GM19463 (cell line): ENCODE data around the gene SEMA6D.
"Not testable (repeated sequence)": the region's sequence is repeated elsewhere in the genome, so short reads cannot be mapped to it uniquely, and the experiment has no call there.

Source experiments
- ATAC-seq: cut with Tn5 transposase; IDR thresholded peaks from one replicate; pipeline ENCODE4 v1.9.1; 2021; ENCODE audit warnings: mild to moderate bottlenecking, moderate library complexity; ENCODE audit not compliant: unreplicated experiment

The SEMA6D gene

DNA sequence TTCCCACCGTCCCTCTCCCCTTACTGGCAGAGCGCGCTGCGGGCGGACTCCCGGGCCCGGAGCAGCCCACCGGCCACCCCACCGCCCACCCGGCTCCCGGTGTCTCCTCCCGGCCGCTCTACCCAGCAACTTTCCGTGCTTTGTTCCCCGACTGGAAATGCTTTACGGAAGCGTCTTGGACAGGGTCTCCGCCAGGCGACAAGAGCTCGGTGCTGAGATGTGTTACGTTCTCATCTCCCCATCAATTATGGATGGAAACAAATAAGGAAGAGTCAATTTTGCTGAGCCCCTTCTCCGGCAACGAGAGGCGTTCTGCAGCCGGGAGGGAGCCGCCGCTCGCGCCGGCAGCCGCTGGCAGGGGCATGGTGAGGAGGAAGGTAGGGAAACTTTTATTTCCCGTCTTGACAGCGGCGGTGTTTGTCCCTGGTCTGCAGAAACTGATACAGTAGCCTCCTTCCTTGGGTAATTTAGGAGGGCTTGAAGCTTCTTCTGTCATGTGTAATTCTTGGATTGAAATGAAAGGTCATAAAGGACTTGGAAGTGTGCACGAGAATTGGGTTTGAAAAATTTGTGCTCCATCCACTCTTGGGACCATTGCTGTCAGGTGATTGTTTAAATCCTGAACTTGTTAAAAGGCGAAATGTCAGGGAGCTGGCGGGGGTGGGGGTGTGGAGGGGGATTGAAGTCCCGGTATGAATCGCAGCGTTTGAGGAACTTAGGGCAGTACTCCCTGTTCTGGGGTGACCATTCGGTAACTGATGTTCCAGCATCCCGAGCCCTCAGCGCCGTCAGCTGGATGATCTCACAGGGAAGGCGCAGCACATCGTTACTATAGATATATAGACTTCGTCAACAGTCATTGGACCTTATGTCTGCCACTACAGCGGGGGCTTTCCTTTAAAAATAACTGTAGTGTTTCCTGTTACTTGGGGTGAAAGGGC is 1.5 kb downstream of the SEMA6D start:
- ATAC-seq = no peak

DNA sequence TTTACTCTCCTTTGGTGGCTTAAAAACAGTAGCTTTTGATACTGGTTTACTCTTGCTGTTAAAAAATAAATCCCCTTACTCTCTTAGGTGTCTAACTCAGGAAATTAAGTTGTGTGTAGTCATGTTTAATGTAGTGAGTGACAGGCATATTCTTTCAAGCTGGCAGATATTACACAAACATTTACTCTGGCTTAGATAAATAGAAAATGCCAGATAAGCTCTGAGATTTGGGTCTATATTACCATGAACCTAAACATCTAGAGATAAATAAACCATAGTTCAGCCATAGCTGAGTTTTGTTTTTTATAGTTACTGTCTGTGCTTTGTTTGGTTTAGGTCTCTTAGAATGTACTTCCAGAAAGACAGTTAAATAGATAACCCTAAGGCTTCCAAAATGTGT is 2.4 kb downstream of the SEMA6D start:
- ATAC-seq = no peak

DNA sequence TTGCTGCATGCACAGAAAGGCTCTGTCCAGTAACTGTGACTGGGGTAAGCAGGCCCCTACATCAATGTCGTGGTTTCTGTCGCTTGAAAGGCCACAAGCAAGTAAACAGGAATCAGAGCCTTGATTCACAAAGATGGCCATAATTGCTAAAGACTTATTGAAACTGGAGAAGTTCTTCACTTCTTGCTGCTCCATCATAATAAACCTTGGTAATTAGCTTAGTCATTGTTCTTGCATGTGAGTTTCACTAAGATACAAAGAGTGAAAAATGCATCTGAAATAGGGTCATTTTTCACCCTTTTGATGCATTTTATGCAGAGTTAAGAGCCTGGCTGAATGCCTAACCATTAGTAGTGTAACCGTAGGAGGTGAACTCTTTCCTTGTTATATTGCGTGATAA is 3.2 kb downstream of the SEMA6D start:
- ATAC-seq = no peak

DNA sequence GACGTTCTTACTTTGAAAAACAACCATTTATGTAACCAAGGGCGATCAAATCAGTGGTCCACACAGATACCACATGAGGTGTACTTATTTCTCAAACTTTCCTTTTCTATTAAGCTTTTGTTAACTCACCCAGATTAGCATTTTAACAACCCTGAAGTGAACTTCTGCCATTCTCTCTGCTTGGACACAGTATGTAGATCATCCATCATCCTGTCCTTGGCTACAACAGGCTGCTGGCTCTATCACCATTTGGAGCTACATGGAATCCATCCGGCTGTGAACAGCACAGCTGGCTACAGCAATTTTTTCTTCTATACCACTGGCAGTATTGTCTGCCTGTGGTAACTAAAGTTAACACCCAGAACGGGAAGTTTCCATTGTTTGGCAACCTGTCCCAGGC is 4.4 kb downstream of the SEMA6D start:
- no peak for ATAC-seq

DNA sequence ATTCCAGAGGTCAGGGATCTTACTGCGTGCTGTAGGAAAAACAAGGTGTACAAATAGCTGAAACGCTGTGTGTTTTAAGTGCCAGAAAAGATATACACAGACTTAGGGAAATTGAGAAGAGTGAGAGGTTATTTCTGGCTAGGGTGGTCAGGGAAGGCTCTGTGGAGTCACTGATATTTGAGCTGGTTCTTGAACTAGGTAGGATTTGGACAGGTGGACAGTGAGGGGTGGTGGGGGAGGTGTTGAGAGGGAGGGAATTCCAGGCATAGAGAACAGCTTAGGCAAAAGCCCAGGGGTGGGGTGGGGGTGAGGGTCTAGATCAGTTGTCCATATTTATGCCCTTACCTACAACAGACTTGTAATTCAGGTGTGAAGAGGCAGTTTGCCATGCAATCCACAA is 7.0 kb downstream of the SEMA6D start:
- no peak for ATAC-seq

DNA sequence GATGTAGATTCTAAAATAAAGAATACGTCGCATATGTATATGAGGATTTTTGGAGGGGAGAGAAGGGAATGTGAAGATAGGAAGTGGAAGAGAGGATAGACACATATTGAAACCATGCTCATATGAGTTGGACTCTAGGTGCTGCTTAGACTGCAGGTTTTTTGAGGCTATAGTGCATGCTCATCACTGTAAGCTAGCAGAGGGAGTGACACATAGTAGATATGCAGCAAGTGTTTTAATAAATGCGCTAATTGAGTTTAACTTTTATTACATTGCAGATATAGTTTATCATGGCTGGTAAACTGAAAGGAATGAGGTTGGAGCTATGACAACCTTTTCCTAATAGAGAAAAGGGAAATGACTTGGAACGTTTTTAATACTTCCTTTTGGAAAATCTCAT is 7.7 kb downstream of the SEMA6D start:
- no peak for ATAC-seq

DNA sequence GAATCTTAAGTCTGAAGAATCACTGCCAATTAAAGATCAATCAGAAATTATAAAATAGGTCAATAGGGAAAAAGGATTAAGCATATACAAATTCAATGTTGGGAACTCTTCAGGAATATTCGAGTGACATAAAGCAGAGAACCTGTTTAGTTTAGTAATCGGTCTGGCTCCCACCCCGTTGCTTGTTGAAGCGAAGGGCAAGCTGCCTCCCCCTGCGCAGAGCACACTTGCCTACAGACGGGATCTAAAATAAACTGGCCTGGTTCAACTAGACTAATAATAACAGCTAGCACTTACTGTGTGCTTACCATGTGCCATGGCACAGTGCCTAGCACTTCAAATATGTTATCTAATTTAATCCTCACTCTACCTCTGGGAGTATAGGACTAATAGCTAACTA is 8.6 kb downstream of the SEMA6D start:
- no peak for ATAC-seq

DNA sequence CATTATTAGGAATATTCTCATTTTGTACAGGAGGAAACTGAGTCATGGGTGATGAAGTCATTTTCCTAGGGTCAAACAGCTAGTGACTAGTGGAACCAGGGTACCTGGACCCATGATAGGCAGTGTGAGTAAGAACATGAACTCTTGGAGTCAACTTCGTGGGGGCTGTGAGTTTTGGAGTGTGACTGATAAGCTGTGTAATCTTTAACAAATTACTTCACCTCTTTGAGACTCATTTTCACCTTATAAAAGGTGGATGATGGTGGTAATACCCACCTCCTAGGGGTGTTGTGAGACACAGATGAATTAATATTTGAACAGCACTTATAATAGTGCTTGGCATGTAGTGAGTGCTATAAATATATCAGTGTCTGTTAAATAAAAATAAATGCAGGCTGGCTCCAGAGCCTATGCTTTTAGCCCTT is 9.1 kb downstream of the SEMA6D start:
- ATAC-seq = no peak

DNA sequence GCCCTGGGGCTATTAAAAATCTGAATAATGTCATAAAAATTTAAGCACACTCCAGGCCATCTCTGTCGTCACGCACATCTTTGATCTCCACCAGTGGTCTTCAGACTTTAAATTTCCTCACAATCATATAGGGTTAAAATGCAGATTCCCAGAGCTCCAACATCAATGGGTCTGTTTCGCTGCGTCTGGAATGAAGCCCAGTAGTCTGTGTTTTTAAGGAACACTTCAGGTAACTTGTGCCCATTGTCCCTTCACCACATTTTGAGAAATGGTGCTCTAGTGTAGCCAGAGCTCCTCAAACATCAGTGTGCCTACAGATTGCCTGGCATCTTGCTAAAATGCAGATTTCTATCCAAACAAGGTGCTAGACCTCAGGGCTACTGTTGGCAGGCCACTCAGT is 9.8 kb downstream of the SEMA6D start:
- ATAC-seq = no peak

DNA sequence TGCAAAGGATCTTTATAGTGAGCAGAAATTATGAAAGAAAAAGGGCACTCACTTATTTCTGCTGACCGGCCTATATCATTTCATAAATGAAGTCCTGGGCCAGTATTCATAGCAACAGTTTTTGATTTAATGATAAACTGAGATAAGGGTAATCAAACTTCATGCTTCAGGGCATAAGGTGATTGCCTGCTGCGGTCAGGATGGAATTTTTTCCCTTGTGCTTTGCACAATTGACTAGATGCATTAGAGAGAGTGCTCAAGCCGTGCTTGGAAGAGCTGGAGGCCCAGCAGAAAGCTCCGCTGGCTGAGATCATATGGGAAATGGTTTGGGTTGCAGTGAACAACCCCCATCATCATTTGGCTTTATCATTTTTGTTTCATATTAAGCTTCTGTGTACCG is 10.4 kb downstream of the SEMA6D start:
- ATAC-seq = no peak

DNA sequence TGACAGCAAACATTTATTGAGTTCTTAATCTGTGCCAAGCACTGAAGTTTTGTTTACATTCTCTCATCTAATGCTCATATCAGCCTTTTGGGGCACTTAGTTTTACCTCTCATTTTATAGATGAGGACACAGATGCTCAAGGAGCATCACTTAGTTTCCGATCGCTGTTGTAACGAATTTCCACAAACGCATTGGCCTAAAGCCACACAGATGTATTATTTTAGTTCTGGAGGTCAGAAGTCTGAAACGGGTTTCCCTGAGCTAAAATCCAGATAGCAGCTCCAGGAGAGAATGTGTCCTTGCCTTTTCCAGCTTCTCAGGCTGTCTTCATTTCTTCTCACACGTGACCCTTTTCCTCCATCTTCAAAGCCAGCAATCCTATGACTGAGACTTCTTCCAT is 11.1 kb downstream of the SEMA6D start:
- no peak for ATAC-seq

DNA sequence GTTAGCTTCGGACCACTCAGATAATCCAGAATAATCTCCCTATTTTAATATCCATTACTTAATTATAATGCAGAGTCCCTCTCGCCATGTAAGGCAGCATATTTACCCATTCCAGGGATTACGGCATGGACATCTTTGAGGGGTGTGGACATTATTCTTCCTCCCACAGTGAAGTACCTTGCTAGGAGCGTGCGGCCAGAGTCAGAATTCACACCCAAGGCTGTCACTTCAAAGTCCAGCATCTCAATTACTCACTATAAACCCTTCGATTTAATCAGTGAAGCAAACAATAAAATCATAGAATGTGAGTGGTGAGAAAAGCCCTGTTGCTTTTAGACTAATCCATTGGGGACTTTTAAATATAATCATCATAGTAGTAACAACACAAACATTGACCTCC is 11.6 kb downstream of the SEMA6D start:
- ATAC-seq = no peak

DNA sequence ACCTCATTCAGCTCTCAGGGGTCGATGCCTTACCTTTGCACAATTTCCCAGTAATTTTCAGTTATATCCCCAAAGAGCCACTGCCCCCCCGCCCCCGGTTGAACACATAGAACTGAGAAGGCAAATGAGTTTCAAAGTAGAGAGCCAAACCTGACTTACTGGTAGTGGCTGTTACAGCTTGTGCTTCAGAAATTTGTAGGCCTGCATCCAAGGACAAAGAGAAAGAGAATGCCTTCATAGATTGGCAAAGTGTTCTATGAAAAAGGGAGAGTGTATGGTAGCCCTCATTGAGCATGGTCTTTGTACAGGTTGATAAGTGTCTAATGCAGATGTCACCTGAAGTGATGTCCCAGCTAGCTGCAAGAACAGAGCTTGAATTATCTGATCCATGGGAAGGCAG is 13.9 kb downstream of the SEMA6D start:
- ATAC-seq = no peak

DNA sequence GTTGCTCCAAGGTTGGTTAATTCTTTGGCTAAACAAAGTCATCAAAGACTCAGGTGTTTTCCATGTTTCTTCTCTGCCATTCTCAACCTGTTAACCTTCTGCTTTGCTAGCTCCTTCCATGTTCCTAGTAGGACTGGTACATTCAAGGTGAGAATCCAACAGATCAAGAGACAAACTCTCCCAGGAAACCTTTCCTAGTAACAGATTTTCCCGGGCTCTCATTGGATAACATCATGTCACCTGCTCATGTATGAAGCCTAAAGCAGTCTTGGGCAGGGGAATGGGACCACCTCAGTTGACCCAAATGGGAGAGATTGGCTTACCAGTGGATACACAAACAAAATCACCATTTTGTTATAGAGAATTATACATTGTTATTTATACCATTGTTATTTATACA is 14.9 kb downstream of the SEMA6D start:
- no peak for ATAC-seq

DNA sequence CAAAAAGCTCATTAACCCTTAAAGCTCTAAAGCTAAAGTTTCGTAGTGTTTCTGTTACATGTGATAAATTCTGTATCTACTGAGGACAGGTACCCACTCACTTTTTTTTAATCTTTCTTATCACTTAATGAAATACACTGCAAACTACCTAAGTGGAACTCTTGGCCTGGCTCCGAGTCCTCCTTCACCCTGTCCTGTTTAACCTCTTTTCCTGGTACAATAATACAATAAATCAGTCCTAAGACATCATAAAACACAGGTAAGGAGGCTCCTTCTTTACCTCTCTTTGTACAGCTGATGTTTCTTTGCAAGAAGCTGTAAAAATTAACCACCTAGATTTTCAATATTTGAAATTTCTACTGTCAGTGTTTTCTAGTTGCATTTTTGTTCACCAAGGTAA is 15.8 kb downstream of the SEMA6D start:
- ATAC-seq = no peak

DNA sequence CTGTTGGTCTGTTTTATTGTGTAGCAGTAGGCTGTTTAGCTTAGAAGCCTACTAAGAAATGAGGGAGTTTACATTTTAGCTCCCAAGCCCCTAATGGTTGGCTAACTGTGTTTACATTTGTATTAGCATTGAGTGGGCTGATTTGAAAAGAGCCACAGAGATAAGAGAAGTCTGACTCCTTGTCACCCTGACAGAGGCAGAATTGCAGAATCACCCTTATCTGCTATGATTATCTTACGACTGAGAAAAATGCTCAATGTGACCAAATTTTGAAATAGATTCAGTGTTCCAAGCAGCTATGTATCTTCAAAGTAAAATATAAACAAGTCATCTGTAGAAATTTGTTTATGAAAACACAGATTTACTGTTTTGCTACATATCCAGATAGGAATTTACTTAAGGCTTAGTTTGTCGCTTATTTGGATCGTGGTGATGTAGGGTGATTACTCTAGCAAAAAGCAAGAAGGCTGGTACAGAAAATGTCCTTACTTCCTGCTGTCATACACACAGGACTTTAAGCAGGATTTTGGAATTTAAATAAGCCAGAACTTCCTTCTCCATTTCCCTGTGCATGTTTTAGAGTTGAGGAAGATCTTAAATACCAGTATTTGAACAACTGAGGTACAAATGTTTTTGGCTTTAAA is 19.0 kb downstream of the SEMA6D start:
- ATAC-seq = no peak

DNA sequence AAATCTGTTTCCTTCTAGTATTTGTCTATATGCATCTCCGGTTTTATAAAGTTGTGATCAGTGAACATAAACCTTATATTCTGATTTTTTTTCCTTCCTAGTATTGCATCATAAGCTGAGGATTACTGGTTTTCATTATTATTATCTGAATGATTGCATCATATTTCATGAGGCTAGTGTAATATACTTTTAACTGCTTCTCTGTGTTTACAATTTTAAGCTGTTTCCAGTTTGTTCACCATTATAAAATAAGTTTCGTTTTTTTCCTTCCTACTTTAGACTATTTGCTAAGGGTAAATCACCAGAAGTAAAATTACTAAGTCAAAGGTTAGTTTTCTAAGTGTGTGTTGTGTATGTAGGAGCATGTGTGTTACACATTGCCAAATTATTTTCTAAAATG is 20.2 kb downstream of the SEMA6D start:
- no peak for ATAC-seq

DNA sequence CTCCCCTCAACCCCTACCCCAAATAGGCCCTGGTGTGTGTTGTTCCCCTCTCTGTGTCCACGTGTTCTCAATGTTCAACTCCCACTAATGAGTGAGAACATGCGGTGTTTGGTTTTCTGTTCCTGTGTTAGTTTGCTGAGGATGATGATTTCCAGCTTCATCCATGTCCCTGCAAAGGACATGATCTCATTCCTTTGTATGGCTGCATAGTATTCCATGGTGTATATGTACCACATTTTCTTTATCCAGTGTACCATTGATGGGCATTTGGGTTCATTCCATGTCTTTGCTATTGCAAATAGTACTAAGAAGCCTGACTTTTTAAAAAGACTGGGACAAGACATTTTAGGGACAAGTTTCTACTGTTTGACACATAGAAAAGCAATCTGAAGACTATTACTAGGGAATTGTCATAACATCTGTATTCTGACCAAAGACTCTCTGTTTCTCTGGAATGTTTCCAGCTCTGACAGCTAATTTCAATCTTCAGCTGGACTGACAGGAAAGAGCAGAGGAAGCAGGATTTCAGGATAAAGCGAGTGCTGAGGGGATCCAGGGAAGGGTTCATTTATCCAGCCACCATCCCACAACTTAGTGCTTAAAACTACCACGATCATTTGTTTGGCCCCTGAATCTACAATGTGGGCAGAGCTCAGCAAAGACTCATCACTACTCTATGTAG is 21.0 kb downstream of the SEMA6D start:
- not testable (repeated sequence) for ATAC-seq

DNA sequence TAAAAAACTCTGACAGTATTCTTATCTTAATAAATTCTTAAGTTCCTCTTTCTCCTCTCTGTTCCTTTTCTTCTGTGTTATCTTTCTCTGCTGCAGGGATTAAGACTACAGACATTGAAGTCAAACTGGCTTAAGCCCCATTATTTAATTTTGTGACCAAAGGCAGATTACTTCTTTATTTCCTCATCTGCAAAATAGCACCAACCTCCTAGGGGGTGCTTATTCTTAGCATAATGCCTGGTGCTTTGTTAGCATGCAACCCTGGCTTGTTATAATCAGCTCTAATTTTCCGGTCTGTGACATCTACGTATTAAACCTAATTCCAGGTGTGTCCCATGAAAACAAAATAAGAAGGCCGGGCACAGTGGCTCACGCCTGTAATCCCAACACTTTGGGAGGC is 23.8 kb downstream of the SEMA6D start:
- no peak for ATAC-seq

DNA sequence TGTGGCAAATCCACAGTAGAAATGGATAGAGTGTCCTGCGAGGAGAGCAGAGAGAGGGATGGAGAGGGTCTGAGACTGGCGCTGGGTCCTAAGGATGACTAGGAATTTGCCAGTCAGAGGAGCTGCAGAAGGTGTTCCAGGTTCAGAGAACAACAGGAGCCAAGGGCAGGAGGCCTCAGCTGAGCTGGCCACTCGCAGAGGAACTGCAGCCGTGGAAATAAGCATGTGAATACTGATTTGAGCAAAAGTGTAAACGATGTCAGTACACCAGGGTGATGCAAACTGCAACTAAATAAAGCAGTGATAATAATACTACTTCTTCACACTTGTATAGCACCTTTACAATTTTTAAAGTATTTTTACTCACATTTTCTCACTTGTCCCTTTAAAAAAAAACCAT is 24.6 kb downstream of the SEMA6D start:
- ATAC-seq = no peak

DNA sequence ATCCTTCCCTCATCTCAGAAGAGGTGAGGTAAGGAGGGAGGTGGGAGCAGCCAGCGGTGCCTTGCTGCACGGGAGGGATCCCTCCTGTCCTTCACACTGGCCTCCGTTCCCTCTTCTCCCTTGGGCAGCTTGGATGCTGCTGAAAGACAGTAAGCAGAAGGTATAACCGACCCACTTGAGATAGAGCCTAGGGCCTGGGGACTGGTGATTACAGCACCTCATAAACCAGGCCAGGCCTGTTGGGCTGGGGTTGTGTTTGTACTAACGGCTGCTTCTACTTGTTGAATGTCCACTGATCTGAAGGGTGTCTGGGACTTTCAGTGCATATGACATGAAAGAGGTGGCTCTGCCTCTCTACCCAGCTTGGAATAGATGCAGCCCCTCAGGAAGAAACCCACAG is 25.0 kb downstream of the SEMA6D start:
- no peak for ATAC-seq

DNA sequence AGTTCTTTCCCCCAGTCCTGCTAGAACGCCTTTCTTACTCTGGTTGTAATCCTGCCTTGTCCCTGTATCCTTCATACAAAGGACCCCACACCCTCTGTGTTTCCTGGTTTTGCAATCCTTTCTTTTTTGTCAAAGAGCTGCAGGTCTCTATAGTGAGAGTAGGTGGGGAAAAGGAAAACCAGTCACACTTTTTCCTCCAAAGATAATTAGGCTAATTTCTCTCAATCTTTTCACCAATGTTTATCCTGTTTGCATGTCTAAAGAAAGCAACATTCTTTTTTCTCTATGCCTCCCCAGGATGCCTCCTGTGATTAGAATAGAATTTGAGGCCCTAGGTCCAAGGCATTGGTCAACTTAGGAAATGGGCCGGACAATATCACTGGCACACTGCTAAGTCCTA is 25.4 kb downstream of the SEMA6D start:
- ATAC-seq = no peak
